Large intestine (tissue), 3 donors: ENCODE data around the gene INHBC. TPM values are rescaled to one million over a fixed set of nuclear protein-coding genes. Genes with fewer than 3 reads are reported as not detected.

Source experiments
- DNase-seq, 2 donors: peaks; one replicate each; pipeline versions ENCODE4 v3.0.0 to v3.0.0-alpha.2; 2013
- H3K27ac ChIP-seq: one replicate; pipeline ENCODE4 v1.5.1; 2013; ENCODE audit warnings: low read length
- H3K27me3 ChIP-seq: 2 replicates; pipeline ENCODE4 v1.6.1; 2013; ENCODE audit warnings: low read length; ENCODE audit not compliant: control insufficient read depth, insufficient read depth
- H3K36me3 ChIP-seq: 2 replicates; pipeline ENCODE4 v1.6.1; 2013; ENCODE audit warnings: low read length; ENCODE audit not compliant: control insufficient read depth, insufficient read depth
- H3K4me1 ChIP-seq: one replicate; pipeline ENCODE4 v1.6.1; 2013; ENCODE audit warnings: low read length; ENCODE audit not compliant: control insufficient read depth, insufficient read depth
- H3K4me3 ChIP-seq: one replicate; pipeline ENCODE4 v1.5.1; 2013; ENCODE audit warnings: low read length
- H3K9me3 ChIP-seq: one replicate; pipeline ENCODE4 v1.6.1; 2013; ENCODE audit warnings: mild to moderate bottlenecking, low read depth, low read length, moderate library complexity; ENCODE audit not compliant: control insufficient read depth
- WGBS: methylation state at CpG from one replicate; pipeline ENCODE4 v1.1.5; 2013; ENCODE audit warnings: low lambda C conversion rate; ENCODE audit not compliant: insufficient coverage; 5-methylcytosine and 5-hydroxymethylcytosine counted together
- polyA plus RNA-seq: library from polyadenylated mRNA; unstranded; fragments of 120-200 nt; gene quantifications from one replicate; pipeline ENCODE4 v1.2.1, GENCODE V29; 2013

Gene INHBC
- polyA plus RNA-seq, 1 donor, result 0.40 TPM

DNA sequence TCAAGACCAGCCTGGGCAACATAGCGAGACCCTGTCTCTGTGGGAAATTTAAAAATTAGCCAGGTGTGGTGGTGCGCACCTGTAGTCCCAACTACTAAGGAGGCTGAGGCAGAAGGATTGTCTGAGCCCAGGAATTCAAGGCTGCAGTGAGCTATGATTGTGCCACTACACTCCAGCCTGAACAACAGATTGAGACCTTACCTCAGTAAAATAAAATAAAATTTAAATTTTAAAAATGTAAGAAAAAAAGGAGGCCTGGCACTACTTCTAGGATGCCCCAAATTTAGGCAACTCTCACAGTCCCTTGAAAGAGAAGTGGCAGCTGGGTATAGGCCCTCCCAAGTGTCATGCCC lies 19.6 kb downstream of the INHBC start:
- Histone ChIP-seq H3K36me3 (no peaks in the 10 kb centered on the region), H3K4me3 (no peak overlapping the region), H3K27ac (peak overlapping the region; percentile 25), H3K9me3 (no peaks in the 10 kb centered on the region), H3K4me1 (peaks cover 54% of the 10 kb centered on the region), H3K27me3 (no peaks in the 10 kb centered on the region)
- no peak for DNase-seq
- no CpG with 5 or more reads among the region's 2 CpGs for WGBS

DNA sequence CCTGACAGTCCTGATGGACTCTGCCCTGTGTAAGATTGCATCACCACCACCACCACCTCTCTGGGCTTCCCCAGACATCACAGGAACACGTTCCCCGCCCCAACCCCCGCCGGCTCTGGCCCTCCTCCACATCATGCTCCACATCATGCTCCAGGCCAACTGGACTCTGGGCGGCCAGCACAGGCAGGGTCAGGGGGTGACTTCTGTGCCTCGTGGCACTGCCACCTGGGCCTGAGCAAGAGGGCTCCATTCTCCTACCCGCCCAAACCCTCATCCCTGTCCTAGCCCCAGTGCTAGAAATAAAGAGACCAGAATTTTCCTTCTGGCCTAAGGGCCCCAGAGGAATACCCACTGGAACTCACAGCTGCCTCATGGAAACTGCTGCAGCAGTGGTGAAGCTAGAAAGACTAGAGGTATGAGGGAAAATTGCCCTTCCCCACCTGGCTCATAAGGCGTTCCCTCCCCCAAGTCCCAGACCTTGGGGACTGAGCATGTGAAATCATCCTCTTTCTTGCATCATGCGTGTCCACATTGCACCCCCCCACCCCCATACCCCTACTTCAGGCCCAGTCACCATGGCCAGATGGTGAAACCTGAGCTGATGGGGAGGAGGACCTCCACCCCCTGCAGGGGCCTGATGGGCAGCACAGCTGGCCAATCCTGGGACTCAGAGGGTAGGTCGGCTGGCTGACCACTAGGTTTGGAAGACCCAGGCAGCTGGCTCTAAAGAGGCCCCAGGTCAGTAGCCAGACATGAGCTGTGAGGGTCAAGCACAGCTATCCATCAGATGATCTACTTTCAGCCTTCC lies 20.2 kb downstream of the INHBC start, which contains the start of gene INHBE:
TSS of gene INHBE (plus strand) at position 742 of the 808 bp plus-strand sequence. CDS start 230 bp downstream, outside the sequence.
- peak within 1 kb of the TSS; percentile 71 for H3K27ac ChIP-seq
- H3K4me3 ChIP-seq, result no peak within 1 kb of the TSS
- H3K27me3 ChIP-seq, result no peaks in the 10 kb centered on the region
- DNase-seq, result peak; percentile 91 to 93
- H3K36me3 ChIP-seq, result no peaks in the 10 kb centered on the region
- peaks cover 54% of the 10 kb centered on the region for H3K4me1 ChIP-seq
- H3K9me3 ChIP-seq, result no peaks in the 10 kb centered on the region
- WGBS, result 12% methylated on average over 4 of the region's 10 CpGs

DNA sequence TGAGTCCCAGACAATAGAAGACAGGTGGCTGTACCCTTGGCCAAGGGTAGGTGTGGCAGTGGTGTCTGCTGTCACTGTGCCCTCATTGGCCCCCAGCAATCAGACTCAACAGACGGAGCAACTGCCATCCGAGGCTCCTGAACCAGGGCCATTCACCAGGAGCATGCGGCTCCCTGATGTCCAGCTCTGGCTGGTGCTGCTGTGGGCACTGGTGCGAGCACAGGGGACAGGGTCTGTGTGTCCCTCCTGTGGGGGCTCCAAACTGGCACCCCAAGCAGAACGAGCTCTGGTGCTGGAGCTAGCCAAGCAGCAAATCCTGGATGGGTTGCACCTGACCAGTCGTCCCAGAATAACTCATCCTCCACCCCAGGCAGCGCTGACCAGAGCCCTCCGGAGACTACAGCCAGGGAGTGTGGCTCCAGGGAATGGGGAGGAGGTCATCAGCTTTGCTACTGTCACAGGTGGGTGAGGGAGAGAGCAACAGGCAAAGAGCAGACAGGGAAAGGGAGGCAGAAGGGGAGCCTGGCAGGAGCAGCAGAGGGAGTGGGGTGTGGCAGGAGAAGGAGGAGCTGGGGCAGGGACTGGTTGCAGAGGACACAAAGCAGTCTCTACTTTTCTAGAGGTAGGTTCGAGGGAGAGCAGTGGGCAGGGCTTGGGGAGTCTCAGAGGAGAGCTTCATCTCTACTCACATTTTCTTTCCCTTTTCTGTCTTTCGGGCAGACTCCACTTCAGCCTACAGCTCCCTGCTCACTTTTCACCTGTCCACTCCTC lies 21.0 kb downstream of the INHBC start:
- Histone ChIP-seq H3K27me3 (peaks cover 4% of the 10 kb centered on the region), H3K9me3 (no peaks in the 10 kb centered on the region), H3K36me3 (no peaks in the 10 kb centered on the region), H3K27ac (peak overlapping the region; percentile 71), H3K4me1 (peaks cover 53% of the 10 kb centered on the region), H3K4me3 (no peak overlapping the region)
- DNase-seq, result peak in 1 of 2 donors; percentile 35
- 40% methylated on average over 1 of the region's 10 CpGs for WGBS

- no CpG with 5 or more reads among the region's 15 CpGs for WGBS
- peaks cover 10% of the 10 kb centered on the region for H3K27me3 ChIP-seq
- no peak overlapping the region for H3K4me3 ChIP-seq
- H3K36me3 ChIP-seq, result no peaks in the 10 kb centered on the region
- no peaks in the 10 kb centered on the region for H3K9me3 ChIP-seq
- H3K27ac ChIP-seq, result no peak overlapping the region
- H3K4me1 ChIP-seq, result peaks cover 53% of the 10 kb centered on the region
- peak in 1 of 2 donors; percentile 58 for DNase-seq
These were observed 21.6 kb downstream of the INHBC start for GRCh38 chr12:57456145-57456700.

DNA sequence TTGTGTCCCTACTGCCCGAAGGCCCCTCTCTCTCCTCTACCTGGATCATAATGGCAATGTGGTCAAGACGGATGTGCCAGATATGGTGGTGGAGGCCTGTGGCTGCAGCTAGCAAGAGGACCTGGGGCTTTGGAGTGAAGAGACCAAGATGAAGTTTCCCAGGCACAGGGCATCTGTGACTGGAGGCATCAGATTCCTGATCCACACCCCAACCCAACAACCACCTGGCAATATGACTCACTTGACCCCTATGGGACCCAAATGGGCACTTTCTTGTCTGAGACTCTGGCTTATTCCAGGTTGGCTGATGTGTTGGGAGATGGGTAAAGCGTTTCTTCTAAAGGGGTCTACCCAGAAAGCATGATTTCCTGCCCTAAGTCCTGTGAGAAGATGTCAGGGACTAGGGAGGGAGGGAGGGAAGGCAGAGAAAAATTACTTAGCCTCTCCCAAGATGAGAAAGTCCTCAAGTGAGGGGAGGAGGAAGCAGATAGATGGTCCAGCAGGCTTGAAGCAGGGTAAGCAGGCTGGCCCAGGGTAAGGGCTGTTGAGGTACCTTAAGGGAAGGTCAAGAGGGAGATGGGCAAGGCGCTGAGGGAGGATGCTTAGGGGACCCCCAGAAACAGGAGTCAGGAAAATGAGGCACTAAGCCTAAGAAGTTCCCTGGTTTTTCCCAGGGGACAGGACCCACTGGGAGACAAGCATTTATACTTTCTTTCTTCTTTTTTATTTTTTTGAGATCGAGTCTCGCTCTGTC lies 22.3 kb downstream of the INHBC start:
- Histone ChIP-seq H3K4me1 (peaks cover 51% of the 10 kb centered on the region), H3K4me3 (no peak overlapping the region), H3K27ac (no peak overlapping the region), H3K27me3 (peaks cover 13% of the 10 kb centered on the region), H3K36me3 (no peaks in the 10 kb centered on the region), H3K9me3 (no peaks in the 10 kb centered on the region)
- 100% methylated on average over 2 of the region's 6 CpGs for WGBS
- DNase-seq, result no peak

DNA sequence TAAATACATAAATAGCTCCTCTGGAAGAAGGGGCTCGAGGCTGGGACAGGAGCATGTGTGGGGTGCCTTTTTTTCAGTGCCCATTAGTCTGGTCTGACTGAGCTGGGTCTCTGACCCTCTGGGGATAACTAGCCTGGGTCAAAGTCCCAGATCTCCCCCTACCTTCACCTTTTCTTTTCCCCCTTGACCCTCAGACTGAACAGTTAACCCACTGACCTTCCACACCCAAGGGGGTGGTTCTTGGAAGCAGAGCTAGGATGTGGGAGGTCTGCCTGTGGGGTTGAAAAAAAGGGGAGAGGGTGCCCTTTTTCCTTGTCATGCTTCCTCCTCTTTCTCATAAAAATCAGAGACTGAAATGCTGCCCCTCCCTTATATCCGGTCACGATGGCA lies 24.1 kb downstream of the INHBC start:
- H3K4me3 ChIP-seq, result peak overlapping the region; percentile 55
- no CpG with 5 or more reads among the region's 3 CpGs for WGBS
- H3K36me3 ChIP-seq, result no peaks in the 10 kb centered on the region
- peak overlapping the region; percentile 40 for H3K27ac ChIP-seq
- DNase-seq, result no peak
- peaks cover 51% of the 10 kb centered on the region for H3K4me1 ChIP-seq
- peaks cover 13% of the 10 kb centered on the region for H3K27me3 ChIP-seq
- no peaks in the 10 kb centered on the region for H3K9me3 ChIP-seq

DNA sequence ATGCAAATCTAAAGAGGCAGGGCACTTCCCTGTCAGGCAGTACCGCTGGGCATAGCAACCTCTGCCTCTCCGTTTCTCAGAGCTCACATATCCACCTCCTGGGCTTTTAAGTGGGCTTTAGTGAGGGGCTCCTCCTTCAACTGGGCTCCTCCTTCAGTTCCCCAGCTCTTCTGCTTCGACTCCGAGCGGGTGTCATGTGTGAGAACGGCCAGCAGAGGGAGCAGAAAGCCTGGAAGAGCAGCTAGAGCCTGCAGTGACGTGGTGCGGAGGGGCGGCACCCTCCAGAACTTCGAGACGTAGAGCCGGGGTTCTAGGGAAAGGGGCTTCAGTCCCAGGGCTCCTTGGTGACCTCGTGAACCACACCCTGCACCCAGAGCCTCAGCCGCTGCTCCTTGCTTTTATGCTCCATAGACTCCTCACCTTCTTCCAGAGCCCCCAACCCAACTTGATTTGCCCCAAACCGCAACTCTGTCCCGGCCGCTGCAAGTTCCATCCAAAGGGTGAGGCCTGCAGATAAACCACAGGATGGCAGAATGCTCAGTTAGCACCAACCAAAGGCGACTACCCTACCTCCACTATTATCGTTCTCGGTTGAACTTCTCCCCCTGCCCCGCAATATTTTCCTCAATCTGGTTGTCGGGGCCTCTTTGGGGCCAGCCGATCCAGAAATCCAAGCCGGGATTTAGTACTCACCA lies 24.6 kb downstream of the INHBC start:
- WGBS, result no CpG with 5 or more reads among the region's 24 CpGs
- peaks cover 13% of the 10 kb centered on the region for H3K27me3 ChIP-seq
- no peaks in the 10 kb centered on the region for H3K9me3 ChIP-seq
- peak overlapping the region; percentile 40 for H3K27ac ChIP-seq
- peak overlapping the region; percentile 55 for H3K4me3 ChIP-seq
- peaks cover 47% of the 10 kb centered on the region for H3K4me1 ChIP-seq
- H3K36me3 ChIP-seq, result no peaks in the 10 kb centered on the region
- peak; percentile 95 to 96 for DNase-seq

- Histone ChIP-seq H3K27ac (peak within 1 kb of the TSS; percentile 45), H3K4me1 (peaks cover 41% of the 10 kb centered on the region), H3K4me3 (peak within 1 kb of the TSS; percentile 55), H3K27me3 (peaks cover 13% of the 10 kb centered on the region), H3K36me3 (no peaks in the 10 kb centered on the region), H3K9me3 (no peaks in the 10 kb centered on the region)
- 0% methylated on average over 1 of the region's 36 CpGs for WGBS
- DNase-seq, result no peak
These were observed 25.3 kb downstream of the INHBC start, which contains the start of gene GLI1 for GRCh38 chr12:57459750-57460467. TSS of gene GLI1 (plus strand) at chr12:57459785. CDS start at chr12:57463692, 3,907 bp downstream.

DNA sequence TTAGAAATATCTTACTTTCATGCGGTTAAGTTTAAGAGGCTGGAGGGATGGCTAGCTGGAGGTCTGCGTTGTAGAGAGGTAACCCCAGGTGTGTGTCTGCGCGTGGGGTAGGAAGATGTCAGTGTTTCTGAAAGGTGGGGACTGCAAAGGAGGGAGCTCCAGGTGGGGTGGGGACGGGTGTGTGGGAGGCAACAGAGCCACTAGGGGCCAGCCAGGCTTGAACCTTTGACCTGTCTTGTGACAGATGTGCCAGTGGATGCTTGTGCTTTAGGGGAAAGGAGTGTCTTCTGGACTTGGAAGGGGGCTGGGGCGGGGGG lies 25.8 kb downstream of the INHBC start:
- Histone ChIP-seq H3K27me3 (peaks cover 13% of the 10 kb centered on the region), H3K27ac (peak overlapping the region; percentile 45), H3K36me3 (no peaks in the 10 kb centered on the region), H3K9me3 (no peaks in the 10 kb centered on the region), H3K4me1 (peaks cover 36% of the 10 kb centered on the region), H3K4me3 (peak overlapping the region; percentile 55)
- no CpG with 5 or more reads among the region's 6 CpGs for WGBS
- DNase-seq, result peak in 1 of 2 donors; percentile 52
